HT-29 (cell line): Measurements from ENCODE around the gene EDIL3. TPM values are rescaled to one million over a fixed set of nuclear protein-coding genes. Genes with fewer than 3 reads are reported as not detected.
A peak's percentile ranks its signal among the peaks of the same experiment; 100 is the strongest.
"Not testable (repeated sequence)": the region's sequence is repeated elsewhere in the genome, so short reads cannot be mapped to it uniquely, and the experiment has no call there.

Source experiments
- DNase-seq: peaks from one replicate; pipeline ENCODE4 v3.0.0-alpha.2; 2015; ENCODE audit warnings: low spot score
- total RNA-seq: library from RNA; depleted of rRNA; stranded (reverse); fragments of >200 nt; shearing (Covaris generic); gene quantifications from 2 replicates; pipeline ENCODE4 v1.2.3, GENCODE V29; 2014

EDIL3 gene
- total RNA-seq, 1 experiment from 2014 or later = not detected

DNA sequence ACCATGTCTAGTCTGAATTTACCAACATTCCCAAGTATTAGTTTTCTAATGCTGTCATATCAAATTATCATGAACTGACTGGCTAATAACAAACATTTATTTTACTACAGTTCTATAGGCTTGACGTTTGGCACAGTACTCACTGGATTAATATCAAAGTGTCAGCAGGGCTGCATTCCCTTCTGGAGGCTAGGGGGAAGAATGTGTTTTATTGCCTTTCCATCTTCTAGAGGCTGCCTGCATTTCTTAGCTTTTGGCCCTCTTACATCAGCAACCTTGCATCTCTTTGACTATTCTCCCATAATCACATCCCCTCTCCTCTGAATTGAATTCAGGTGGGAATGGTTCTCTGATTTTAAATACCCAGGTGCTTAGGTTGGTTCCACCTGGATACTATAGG, 84.7 kb downstream of the EDIL3 start:
- DNase-seq = no peak

DNA sequence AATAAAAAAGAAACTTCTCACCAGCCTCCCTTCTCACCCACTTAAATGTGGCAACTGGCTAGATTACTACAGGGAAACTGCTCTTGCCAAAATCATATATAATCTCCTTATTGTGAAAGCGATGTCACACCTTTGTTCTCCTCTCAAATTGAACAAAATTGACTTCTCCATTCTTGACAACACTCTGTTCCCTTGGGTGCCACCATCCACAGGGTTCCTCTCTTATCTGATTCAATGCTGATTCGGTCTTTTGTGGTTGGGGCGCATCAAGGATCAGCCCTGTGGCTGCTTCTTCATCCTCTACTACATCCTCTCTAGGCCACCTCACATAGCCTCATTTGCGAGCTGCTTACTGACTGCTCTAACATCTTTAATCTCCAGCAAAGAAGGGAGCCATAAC, 86.1 kb downstream of the EDIL3 start:
- no peak for DNase-seq

DNA sequence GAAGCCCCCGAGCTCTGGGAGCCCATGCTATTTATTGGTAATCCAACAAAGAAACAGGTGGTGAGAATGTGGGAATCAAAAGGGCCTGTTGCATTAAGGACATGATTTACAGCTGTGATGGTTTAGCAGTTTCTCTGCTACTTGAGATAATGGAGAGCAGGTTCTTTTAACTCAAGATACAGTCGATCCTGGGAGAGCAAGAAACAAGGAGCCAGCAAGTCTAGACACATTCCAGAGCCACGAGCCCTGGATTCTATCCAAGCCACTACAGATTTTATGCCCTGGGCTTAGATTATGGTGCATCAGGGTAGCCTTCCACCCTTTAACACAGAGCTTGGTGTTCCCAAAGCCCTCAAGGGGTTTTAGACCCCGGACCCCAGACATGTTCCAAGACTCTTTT, 87.0 kb downstream of the EDIL3 start:
- not testable (repeated sequence) for DNase-seq

DNA sequence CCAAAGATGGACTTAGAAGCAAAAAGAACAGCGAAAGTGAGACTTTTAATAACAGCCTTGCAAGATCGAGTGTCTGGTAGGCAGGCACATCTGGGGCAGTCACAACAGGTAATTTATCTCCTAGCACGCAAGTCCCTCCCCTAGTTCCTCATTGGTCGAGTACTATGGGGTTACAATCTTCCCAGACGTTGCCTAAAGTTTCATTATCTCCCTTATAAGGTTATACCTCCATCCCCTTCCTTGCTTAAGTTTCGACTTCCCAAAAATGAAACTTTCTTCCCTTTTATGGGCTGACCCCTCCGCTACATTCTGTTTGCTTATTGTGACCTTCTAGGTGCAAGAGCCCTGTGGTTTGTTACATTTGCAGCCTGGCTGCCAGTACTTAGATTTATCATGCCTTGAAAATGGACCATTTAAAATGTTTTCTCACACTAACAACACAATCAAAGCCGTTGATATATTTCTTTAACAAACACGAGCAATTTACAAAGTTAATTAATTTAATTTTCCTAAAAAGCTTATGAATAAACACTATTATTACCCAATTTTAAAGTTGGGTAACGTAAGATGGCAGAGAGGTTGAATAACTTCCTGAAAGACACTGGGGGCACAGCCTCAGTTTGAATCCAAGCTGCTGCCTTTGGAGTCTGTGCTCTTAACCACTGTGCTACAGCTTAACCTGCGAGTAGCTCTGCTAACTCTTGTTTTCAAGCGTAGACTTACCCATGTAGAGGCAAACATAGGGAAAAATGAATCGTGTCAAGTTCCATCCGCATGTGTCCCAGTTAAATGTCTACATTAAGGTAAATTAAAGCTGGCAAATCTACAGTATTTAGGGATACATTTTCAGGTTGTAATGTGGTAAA, 91.7 kb downstream of the EDIL3 start:
- DNase-seq = no peak

DNA sequence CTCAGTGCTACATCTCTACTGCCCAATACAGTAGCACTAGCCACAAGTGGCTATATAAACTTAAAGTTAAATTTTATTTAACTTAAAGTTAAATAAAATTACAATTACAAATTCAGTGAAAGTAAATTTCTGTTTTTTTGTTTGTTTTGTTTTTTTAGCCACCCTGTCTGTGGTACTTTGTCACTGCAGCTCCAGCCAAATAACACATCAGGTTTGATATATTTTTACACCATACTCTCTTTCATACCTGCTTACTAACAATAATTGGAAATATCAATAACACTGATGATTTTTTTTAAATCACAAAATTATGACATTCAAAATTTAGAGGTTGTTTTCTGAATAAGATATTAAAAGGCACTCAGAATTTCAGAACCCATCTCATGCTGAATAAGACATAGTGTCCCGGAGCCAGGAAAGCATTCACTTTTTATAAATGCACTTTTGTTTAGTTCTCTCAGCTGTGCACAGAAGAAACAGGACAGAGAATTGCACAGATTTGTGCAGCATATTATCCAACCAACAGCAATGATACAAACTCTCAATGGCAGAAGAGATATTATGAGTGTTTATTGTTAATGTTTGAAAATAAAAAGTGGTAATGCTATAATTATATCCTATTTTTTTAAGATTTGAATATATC, 92.6 kb downstream of the EDIL3 start:
- no peak for DNase-seq

DNA sequence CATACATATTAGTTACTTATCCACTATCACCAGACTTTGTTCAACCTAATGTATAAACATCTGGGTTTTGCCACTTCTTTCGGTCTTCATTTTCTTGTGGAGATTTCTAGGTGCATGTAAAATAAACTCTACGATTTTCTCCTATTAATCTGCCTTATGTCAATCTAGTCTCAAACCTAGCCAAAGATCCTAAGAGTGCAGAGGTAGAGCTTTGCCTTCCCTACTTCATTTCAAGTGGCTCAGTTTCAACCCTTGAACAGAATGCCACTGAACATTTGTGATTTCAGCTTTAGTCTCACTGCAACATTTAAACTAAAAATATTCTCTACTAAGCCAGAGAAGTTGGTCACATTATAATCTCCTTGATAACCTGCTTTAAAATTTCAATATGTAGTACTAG, 94.0 kb downstream of the EDIL3 start:
- no peak for DNase-seq

DNA sequence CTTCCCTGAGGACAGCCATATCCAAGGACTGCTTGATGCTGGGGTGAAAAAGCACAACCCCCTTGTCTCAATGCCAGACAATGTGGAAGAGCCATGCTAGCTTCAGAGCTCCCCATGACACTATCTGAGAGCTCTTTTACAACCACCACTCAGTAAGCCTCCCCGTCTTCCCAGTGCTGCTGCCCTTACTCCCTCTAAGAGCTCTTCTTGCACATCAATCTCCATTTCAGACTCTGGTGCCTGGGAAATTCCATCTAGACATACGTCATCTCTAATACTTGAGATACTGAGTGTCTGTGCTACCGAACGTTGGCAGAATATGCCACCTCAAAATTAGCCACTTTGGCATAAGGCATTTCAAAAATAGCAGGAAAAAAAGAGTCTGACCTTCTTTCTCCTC, 94.5 kb downstream of the EDIL3 start:
- DNase-seq = no peak

DNA sequence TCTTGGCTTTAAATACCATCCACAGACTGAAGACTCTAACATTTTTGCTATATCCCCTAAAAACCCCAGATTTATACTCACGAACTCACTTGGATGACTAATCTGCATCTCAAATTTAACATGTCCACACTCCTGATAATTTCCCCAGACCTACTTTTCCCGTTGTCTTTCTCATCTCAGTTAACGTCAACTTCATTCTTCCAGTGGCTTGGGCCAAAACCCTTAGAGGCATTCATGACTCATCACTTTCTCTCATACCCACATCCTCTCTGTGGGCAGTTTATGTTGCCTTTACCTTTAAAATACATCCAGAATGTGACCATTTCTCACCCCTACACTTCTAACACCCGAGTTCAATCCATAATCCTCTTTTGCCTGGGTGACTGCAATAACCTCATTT, 96.7 kb downstream of the EDIL3 start:
- no peak for DNase-seq

DNA sequence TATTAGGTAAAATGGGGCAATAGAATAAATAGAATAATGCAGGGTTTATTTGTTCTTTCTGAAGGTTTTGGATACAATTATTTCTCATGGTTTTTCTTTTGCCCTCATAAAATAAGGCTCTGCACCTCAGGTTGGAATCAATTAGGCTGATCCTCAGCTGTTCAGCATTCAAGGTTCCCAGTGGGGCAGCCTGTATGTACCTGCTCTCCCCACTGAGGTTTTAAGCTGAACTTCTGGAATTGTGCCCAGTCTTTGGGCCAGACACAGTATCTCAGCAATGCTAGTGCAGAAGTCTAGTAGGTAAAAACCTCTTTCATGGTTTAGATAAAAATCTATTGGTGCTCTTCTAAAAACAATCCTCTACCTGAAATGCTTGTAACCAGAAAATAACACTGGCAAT, 98.0 kb downstream of the EDIL3 start:
- DNase-seq = no peak

DNA sequence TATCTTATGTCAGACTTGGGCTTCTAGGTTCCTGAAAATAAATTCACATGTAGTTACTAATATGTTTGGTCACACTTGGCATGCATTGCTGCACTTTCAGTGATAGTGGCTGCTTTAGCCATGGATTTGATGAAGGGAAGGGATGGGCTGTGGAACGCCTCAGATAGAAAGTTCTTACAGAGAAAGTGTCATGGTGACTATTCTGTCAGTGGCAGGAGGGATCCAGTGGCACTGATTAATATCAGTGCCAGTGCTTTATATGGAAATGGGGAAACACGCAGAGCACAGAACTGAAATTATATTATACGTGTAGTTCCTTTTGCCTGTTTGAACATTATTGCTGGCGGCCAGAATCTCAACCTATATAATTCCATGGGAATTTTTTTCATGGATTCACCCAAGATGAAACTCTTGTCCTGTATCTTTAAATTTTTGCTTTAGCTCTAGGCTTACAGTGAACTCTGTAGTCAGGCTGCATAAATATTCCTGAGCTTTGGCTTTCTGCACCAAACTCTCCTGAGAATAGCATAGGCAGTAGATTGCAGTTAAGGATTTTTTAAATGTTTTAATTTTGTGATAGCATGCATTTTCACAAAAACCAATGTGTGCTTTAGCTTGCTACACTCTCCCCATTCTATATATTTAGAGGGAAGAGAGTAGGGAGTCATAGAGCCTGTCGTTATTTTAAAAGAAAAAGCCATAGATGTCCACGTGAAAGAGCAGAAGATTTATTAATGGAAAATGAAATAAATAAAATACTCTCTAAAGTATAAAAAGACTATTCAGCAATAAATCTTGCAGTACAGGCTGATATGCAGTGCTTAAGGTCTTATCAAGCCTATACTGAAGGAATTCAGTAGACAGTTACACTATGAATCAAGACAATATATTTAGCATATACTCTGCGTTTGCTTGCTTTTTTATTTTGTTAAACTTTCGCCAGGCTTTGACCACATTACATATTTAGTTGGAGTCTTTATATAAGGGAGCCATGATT, 98.7 kb downstream of the EDIL3 start:
- no peak for DNase-seq

DNA sequence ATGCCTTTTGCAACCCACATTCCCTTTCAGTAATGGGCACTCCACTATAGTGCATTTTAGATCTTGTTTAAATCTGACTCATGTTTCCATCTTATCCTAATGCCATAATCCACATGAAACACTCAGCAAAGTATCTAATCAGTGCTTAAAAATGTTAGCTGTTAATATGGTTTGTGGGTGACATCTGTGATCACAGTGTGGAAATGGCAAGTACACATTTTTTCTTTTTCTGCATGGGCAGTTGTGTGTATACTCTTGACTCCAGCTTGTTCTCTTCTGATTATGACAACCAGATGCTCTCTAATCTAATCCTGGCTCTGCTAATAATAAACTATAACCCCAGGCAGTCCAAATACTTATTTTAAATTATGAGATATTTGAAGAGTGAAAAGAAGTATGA, 103.3 kb downstream of the EDIL3 start:
- no peak for DNase-seq

DNA sequence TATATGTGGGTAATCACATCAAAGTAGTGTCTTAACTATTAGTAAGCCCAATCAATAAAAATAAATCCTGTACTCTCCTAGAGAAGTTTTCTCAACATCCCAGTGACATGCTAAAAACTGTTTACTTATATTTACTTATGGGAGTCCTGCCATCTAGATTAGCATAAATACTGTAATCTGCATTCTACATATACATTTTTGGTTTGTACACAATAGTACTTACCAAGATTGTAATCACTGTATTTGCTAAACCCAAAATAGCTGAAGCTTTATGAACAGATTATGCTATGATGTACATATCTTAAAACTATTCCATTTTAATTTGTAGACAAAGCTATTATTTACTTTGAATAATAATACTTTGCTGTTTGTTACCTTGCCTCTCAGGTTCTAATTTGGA, 105.4 kb downstream of the EDIL3 start:
- no peak for DNase-seq

DNA sequence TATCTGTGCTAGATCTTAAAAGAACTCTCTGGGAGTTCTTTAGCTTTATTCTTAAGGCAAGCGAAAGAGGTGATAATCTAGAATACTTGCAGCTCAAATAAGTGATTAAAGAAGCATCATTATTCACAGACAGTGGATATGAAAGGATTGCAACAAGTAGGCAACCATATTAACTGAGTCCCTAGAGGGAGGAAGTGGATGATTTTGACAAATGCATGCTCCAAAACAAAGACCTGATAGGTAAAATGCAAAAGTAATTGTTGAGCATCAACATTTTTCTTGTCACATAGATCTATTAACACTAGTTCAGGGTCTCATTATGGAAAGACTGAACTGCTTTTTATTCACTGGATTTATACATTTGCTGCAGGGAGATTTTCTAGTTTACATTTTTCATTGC, 109.1 kb downstream of the EDIL3 start:
- DNase-seq = no peak

DNA sequence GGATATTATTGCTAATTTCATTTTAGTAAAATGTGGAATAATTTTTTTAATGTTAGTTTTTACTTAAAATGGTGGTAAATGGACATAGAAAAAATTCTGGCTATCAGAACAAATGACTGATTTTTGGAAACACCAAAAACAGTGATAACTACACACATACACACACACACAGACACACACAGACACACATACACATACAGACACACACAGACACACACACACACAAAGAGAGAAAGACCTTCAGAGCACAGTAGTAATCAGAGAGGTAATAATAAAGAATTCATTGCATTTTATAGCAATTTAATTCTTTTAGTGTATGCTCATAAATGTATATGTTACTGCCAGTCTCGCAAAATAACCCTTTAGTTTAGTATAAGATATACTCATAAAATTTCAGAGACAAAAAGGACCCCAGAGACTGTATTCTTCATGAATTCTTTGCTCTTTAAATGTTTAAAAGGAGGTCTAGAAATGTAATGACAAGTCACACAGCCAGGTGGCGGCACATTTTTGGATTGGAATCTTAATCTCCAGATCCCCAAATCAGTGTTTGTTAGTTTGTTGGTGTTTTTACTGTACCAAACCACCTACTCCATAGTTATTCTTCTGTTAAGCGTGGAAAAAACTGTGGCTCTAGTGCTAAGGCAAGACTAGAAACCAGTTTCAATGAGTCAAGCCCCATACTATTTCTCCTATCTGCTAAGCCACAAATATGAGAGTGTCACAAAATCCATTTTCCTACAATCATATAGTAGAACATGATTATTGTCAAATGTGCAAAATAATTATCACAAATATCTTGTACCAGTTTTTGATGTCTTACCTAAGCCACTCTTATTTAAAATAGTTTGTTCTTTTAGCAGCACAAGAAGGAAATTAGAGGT, 109.9 kb downstream of the EDIL3 start:
- peak; percentile 54 for DNase-seq

DNA sequence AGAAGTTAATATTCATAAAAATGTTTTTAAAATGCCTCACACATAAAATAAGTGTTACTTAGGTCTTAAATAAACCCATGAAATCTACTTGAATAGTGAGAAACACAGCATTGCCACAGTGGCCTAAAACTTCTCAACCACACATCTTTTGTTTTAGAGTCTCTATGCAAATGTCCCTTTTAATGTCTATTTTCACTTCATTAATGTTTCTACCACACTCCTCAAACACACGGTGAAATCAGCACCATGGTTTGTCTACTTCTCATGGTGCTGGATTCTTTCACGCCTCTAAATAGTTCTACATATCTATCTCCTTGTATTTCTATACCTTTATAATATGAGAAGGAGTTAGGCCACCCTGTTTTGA, 111.2 kb downstream of the EDIL3 start:
- DNase-seq = no peak

DNA sequence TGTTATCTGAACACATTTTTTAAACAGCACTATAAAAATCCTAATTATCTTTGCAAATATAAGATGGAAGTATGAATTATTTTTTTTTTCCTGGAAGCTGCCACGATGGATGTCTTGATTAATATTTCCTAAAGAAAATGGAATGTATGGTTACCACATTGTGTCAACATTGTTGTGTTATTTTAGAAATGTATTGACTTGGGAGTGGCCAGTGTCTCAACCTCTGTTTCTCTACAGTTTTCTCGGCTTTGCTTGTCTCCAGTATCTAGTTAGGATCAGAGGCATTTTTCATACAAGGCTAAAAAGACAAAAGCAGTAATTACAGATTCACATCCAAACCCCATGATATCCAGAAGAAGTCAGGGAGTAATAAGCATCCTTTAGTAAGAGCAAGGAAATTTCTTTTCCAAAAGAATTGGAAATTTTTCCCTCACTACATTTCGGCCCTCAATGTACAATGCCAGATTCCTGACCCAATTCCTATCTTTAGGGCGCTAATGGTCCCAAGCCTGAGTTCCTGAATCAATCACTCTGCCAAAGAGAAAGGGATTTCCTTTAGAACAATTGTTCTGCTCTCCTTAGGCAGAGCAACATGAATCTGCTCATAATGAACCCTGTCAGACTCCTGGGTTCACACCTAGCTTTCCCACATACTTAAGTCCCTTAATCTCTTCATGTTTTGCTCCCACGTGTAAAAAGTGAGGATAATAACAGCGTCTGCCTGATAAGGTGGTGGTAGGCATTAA, 111.7 kb downstream of the EDIL3 start:
- no peak for DNase-seq

DNA sequence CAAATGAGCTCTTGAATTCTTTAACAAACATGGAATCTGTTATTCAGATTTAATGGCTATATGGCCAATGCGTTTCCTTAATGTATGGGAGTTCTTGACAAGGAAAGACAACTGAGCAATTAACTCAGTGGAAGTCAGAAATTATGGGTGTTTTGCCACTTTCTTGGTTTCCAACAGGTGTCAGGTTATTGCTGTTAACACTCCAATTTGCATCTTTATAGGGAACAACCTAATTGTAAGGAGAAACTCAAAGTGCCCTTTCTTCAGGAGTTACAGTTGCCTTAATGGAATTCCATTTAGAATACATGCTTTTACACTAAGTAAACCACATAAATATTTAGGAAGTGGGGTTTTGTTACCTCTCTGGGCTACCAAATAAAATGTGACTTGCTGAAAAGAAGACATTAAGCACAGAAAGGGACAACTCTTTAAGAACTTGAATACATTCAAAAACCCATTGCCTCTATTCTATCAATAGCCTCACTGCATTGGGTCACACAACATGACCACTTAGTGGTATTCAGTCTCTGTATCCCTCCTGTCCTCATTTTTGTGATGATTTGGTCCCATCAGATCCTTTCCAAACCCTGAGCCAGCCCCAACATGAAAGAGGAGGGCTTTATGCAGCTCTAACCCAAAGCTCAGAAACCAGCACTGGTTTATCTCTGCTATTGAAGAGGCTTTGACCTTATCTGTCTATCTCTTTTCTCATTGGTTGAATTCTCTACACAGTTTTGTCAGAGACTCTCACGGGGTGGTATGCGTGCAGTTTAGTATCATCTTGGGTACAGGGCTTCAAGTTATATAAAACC, 118.7 kb downstream of the EDIL3 start:
- no peak for DNase-seq

DNA sequence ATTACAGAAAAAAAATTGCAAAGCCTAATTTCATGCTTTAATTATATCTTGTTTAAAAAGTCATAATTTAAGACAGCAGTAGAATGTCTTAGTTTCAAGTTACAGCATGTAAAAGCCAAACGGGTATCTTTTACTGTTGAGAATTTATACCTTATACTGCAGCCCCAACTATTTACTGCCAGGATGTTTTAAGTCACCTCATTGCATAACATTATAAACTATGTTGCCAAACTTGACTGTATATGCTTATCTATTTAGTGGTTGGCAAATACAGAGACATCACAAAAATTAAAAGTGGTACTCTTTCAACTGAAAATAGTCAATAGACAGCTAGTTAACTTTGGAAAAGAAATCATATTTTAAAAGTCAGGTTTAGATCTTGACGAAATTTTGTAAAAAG, 119.5 kb downstream of the EDIL3 start:
- DNase-seq = no peak

DNA sequence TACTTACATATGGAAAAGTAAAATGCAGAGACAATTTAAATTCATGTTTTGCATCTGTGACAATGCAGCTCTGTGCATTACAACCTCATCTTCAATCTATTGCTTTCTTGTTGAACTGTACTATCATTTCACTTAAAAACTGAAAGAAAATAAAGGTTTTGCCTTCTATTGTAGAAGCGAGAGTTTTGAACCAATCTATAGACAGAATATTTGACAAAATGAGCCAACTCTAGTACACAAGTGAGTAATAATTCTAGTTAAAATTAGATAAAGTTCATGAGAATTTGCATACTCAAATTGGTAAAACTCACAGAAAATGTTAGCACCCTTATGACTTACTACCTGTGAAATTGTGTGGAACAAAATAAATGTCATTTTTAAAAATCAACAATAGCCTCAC, 123.7 kb downstream of the EDIL3 start:
- DNase-seq = no peak

DNA sequence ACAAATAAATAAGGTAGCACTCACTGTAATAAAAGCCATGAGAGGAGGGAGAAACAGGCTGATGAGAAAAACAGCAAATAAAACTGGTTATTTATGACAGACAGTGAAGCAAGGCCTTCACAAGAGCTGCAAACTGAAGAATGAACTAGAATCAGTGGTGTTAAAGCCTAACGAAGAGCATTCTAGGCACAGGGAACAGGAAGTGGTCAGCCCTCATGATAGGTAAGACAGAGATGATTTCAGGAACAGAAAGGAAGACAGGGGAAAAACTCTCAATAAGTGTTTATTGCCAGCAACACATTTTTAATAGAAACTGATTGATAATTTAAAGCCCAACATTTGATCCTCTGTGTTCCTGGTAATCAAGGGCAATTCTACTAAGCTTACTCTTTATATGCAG, 124.5 kb downstream of the EDIL3 start:
- DNase-seq = no peak
